GM12878 (cell line): ENCODE data around the gene SYCE3. TPM values are rescaled to one million over a fixed set of nuclear protein-coding genes. Genes with fewer than 3 reads are reported as not detected.

Experiments
- ATAC-seq: fragments of 200-7000 bp; cut with Tn5 transposase; 3 replicates; pipeline ENCODE4 v1.9.1; 2020; ENCODE audit warnings: mild to moderate bottlenecking, moderate library complexity
- BruUV-seq: library from RNA; stranded (reverse); fragments of 400-500 nt; replicated peaks from 2 replicates; lab custom pipeline; 2021; lab: Mats Ljungman, UMichigan
- CTCF ChIA-PET: fragments of 300-600 bp; sonication (Branson Sonifier 250); formaldehyde crosslinking; extraction: SDS; loops from one replicate; lab custom pipeline; 2021; ENCODE audit warnings: inconsistent platforms; lab: Yijun Ruan, JAX
- POLR2A ChIA-PET: fragments of 350-600 bp; formaldehyde crosslinking; extraction: SDS; loops from one replicate; lab custom pipeline; 2021; ENCODE audit warnings: inconsistent platforms; lab: Charles Lee
- RAD21 ChIA-PET: fragments of 300-600 bp; sonication (Branson Sonifier 250); formaldehyde crosslinking; loops from one replicate; lab custom pipeline; 2023; ENCODE audit warnings: antibody characterized with exemption; ENCODE audit not compliant: unreplicated experiment; lab: Charles Lee
- SMC1A ChIA-PET: fragments of 300-600 bp; sonication (Branson Sonifier 250); formaldehyde crosslinking; loops from one replicate; lab custom pipeline; 2023; ENCODE audit not compliant: unreplicated experiment, uncharacterized antibody; lab: Charles Lee
- DNase-seq: peaks from one replicate; pipeline ENCODE4 v3.0.0-alpha.2; 2011; ENCODE audit warnings: low read depth, low spot score
- FAIRE-seq: peaks from 3 replicates; lab custom pipeline; 2011; peaks lifted over from hg19 to GRCh38; lab: Jason Lieb, UNC
- H2AFZ ChIP-seq: 2 replicates; pipeline ENCODE4 v1.6.0; 2011; ENCODE audit warnings: low read depth, low read length, control low read depth; ENCODE audit not compliant: control insufficient read depth
- H3K27ac ChIP-seq: 2 replicates; pipeline ENCODE4 v1.5.1; 2011; ENCODE audit warnings: control low read depth; ENCODE audit not compliant: control insufficient read depth, insufficient read depth
- H3K27me3 ChIP-seq, 2 experiments: replicated peaks in 1 of 2; 2 replicates each; pipeline versions ENCODE4 v1.6.0 to v1.6.1; 2011; ENCODE audit warnings: low read length in 1 of 2; ENCODE audit not compliant: control insufficient read depth in 2 of 2, insufficient read depth in 2 of 2
- H3K36me3 ChIP-seq, 2 experiments: 2 replicates each; pipeline ENCODE4 v1.5.1; 2011; ENCODE audit warnings: low read length in 1 of 2; ENCODE audit not compliant: control insufficient read depth in 2 of 2, insufficient read depth in 2 of 2
- H3K4me1 ChIP-seq: 2 replicates; pipeline ENCODE4 v1.6.1; 2011; ENCODE audit warnings: mild to moderate bottlenecking, low read length, moderate library complexity, mixed read lengths; ENCODE audit not compliant: control insufficient read depth, insufficient read depth
- H3K4me2 ChIP-seq: 2 replicates; pipeline ENCODE4 v1.6.0; 2011; ENCODE audit warnings: control low read depth; ENCODE audit not compliant: control insufficient read depth, insufficient read depth
- H3K4me3 ChIP-seq: fragments of 200-600 bp; sonication (generic); 2 replicates; pipeline ENCODE4 v1.5.1; 2016
- H3K79me2 ChIP-seq: 2 replicates; pipeline ENCODE4 v1.6.0; 2011; ENCODE audit warnings: low read length; ENCODE audit not compliant: control insufficient read depth, insufficient read depth
- H3K9ac ChIP-seq: 2 replicates; pipeline ENCODE4 v1.8.0; 2011; ENCODE audit warnings: low read length, control low read depth, mixed read lengths; ENCODE audit not compliant: control insufficient read depth, insufficient read depth
- H3K9me3 ChIP-seq: replicated peaks from 3 replicates; pipeline ENCODE4 v1.5.1; 2011; ENCODE audit warnings: mild to moderate bottlenecking, low read length; ENCODE audit not compliant: control insufficient read depth, insufficient read depth
- H4K20me1 ChIP-seq: 2 replicates; pipeline ENCODE4 v1.6.0; 2011; ENCODE audit not compliant: control insufficient read depth, insufficient read depth
- BCL11A ChIP-seq: IDR thresholded peaks from 2 replicates; pipeline ENCODE4 v1.6.1; 2011; ENCODE audit warnings: low read depth, low read length
- BRCA1 ChIP-seq: IDR thresholded peaks from 2 replicates; pipeline ENCODE4 v1.6.1; 2011; ENCODE audit warnings: low read depth, low read length, improper control_type of control experiment
- EGR1 ChIP-seq, 2 experiments: IDR thresholded peaks; 1 replicate in 1 of 2; 2 replicates in 1 of 2; pipeline ENCODE4 v1.6.1; 2011 to 2012; ENCODE audit warnings: low read depth in 2 of 2, low read length in 2 of 2, borderline replicate concordance in 1 of 2, mild to moderate bottlenecking in 1 of 2, moderate library complexity in 1 of 2
- MAX ChIP-seq: IDR thresholded peaks from 2 replicates; pipeline ENCODE4 v1.6.1; 2012; ENCODE audit warnings: low read depth, low read length, improper control_type of control experiment
- PAX5 ChIP-seq: IDR thresholded peaks from 2 replicates; pipeline ENCODE4 v1.6.1; 2011; ENCODE audit warnings: low read depth, low read length, borderline replicate concordance
- POLR2AphosphoS5 ChIP-seq: IDR thresholded peaks from 2 replicates; pipeline ENCODE4 v1.6.1; 2011; ENCODE audit warnings: mild to moderate bottlenecking, low read length, inconsistent platforms
- RAD51 ChIP-seq: fragments of 450-650 bp; IDR thresholded peaks from 2 replicates; pipeline ENCODE4 v1.6.1; 2016; ENCODE audit warnings: moderate library complexity, mild to moderate bottlenecking, inconsistent platforms
- SMAD5 ChIP-seq: IDR thresholded peaks from 2 replicates; pipeline ENCODE4 v1.6.1; 2016; ENCODE audit warnings: antibody characterized with exemption, low read depth
- WGBS: methylation state at CpG from one replicate; pipeline ENCODE4 v1.1.6; 2016; ENCODE audit warnings: low lambda C conversion rate; ENCODE audit not compliant: insufficient replicate concordance, insufficient coverage; ENCODE audit errors: missing lambda C conversion rate; 5-methylcytosine and 5-hydroxymethylcytosine counted together
- in situ Hi-C: fragments of 300-500 bp; cut with MboI; formaldehyde crosslinking; loops from 9 replicates; pipeline ENCODE4 v1.14.3; 2018; ENCODE audit warnings: mixed read lengths
- intact Hi-C: fragments of 100-400 bp; cut with micrococcal nuclease; formaldehyde crosslinking; loops from one replicate; pipeline ENCODE4 v1.14.2; 2022; ENCODE audit not compliant: unreplicated experiment
- polyA plus RNA-seq, 11 experiments: library from polyadenylated mRNA; depleted of rRNA in 4 of 11; unstranded in 6 of 11; stranded (reverse) in 5 of 11; fragments of >200 nt; fragmentation: Nextera tagmentation in 4 of 11; fragmentation: Illumina TruSeq in 1 of 11; extraction: Ambion mirVana in 4 of 11; extraction: Trizol in 1 of 11; gene quantifications; 1 replicate in 1 of 11; 2 replicates in 10 of 11; pipeline versions ENCODE4 v1.2.1 to v1.2.3, GENCODE V29; 2011 to 2016; ENCODE audit warnings: inconsistent platforms in 2 of 11, missing spikeins in 2 of 11, low read depth in 1 of 11
- total RNA-seq, 4 experiments: library from RNA; depleted of rRNA in 3 of 4; stranded (reverse); fragments of >200 nt in 3 of 4; fragmentation: Illumina TruSeq in 1 of 4; extraction: Trizol in 1 of 4; gene quantifications; 2 replicates each; pipeline versions ENCODE4 v1.2.1 to v1.2.3, GENCODE V29; 2013 to 2021

The SYCE3 gene
- total and polyA plus RNA-seq, 10 of the 15 experiments (the other 5 are each of a cell fraction or from before 2014, with no cell fraction given) = 0.38 to 0.91 (median 0.76) TPM; not detected in 4

DNA sequence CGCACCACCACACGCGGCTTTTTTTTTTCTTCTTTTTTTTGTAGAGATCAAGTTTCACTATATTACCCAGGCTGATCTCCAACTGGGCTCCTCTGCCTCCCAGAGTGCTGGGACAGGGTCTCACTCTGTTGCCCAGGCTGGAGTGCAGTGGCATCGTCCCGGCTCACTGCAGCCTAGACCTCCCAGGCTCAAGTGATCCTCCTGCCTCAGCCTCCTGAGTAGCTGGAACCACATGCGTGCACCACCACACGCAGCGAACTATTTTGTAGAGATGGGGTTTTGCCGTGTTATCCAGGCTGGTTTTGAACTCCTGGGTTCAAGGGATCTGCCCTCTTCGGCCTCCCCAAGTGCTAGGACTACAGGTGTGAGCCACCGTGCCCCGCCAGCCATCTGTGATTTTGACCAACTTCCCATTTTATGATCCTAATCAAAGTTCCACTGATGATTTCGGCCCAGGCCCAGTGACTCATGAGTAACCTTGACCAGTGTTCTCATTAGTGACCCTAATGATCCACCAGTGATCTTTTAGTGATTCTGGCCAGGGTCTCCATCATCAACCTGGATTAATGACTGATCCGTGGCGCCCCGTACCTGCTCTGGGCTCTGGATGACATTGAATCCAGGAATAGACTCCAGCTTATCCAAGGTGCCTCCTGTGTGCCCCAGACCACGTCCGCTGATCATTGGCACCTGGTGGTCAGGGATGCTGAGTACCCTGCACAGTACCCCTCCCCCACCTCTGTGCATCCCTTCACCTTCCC is 34.6 kb downstream of the SYCE3 start:
- in situ Hi-C loops (loop anchor here (5.0 kb wide), 1 partner anchor 94 kb away; no protein-coding TSS in a partner anchor), intact Hi-C loops (loop anchor here (1.0 to 5.0 kb wide), 3 partner anchors 34 to 92 kb away; partner anchors contain the start of genes CHKB and SYCE3)
- DNase-seq (no peak), FAIRE-seq (no peak), ATAC-seq (no peak)
- 97% methylated on average over 15 of the region's 18 CpGs for WGBS
- Histone ChIP-seq H3K4me1 (peaks cover 21% of the 10 kb centered on the region), H3K27ac (peak overlapping the region; percentile 100), H3K4me3 (peak overlapping the region; percentile 78; the same call in 1 of the 2 replicates), H3K9ac (peak overlapping the region; percentile 18; the same call in 1 of the 2 replicates), H3K79me2 (peaks cover 79% of the 10 kb centered on the region), H4K20me1 (no peaks in the 10 kb centered on the region), H3K36me3 (peaks cover 0 to 10% of the 10 kb centered on the region in 2 experiments; a peak in 3 of 4 replicates), H3K9me3 (no peaks in the 10 kb centered on the region), H2AFZ (no peak overlapping the region), H3K4me2 (peak overlapping the region; percentile 71), H3K27me3 (no peaks in the 10 kb centered on the region)
- ChIA-PET POLR2A (interaction anchor here (0.6 to 6.5 kb wide), 8 partner anchors 10 to 101 kb away, joined by 3 to 232 read pairs (median 9); partner anchors contain the start of gene KLHDC7B), RAD21 (interaction anchor here (0.9 to 6.3 kb wide), 5 partner anchors 12 to 252 kb away, joined by 3 to 106 read pairs (median 6); partner anchors contain the start of genes LMF2, NCAPH2 and SYCE3), SMC1A (interaction anchor here (1.1 to 5.8 kb wide), 5 partner anchors 12 to 93 kb away, joined by 5 to 58 read pairs (median 10); partner anchors contain the start of gene SYCE3), CTCF (interaction anchor here (0.9 to 2.4 kb wide), 6 partner anchors 12 to 93 kb away, joined by 3 to 12 read pairs (median 4); no protein-coding TSS in a partner anchor)
- no peak for TF ChIP-seq MAX
- no peak for TF ChIP-seq BRCA1
- TF ChIP-seq PAX5 = peak; percentile 29; the same call in 1 of the 2 replicates
- TF ChIP-seq POLR2AphosphoS5 = 0 out of 2 replicates have a peak, but pooled peaks have one; percentile 9
- TF ChIP-seq BCL11A = no peak
- no peak for TF ChIP-seq EGR1 (IDR thresholded peaks at IDR 0.05; ENCODE audit: borderline replicate concordance in 1 of 2, low read depth in 2 of 2, low read length in 2 of 2)
- no peak for TF ChIP-seq RAD51
- no peak for TF ChIP-seq SMAD5
- BruUV-seq = no TSS peak
